Measurements from ENCODE around the gene ATF6.

DNA sequence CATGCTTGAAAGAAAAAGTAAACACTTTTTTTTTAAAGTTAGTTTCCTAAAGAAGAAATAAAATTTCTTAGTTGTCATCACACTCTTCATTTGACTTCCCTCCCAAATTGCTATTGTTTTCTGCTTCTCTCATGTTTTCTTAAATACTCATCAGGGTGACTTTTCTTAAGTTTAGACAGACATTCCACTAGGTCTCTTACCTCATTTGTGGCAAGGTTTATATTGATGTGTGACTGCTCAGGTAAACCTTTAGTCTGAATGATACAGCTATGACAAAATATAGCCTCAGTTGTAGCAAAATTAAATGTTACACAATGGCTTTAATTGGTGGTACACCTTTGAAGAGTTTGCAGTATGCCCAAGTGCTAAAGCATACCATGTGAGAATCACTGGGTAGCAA is 78.6 kb downstream of the ATF6 start:
- TF ChIP-seq MAX (IDR thresholded peaks at IDR 0.05) (no peak), CTCF (IDR thresholded peaks at IDR 0.05) (no peak), EHMT2 (IDR thresholded peaks at IDR 0.05; ENCODE audit: low read depth) (no peak), POLR2A (IDR thresholded peaks at IDR 0.05; ENCODE audit: low read length) (no peak), JUN (IDR thresholded peaks at IDR 0.05) (no peak), EP300 (IDR thresholded peaks at IDR 0.05) (no peak), MAFK (IDR thresholded peaks at IDR 0.05; ENCODE audit: partially characterized antibody) (no peak), REST (IDR thresholded peaks at IDR 0.05) (no peak), HDAC2 (IDR thresholded peaks at IDR 0.05) (no peak), PBX3 (IDR thresholded peaks at IDR 0.05) (no peak), ZNF302 (CRISPR knock-in tag; IDR thresholded peaks at IDR 0.05) (no peak), ESRRA (IDR thresholded peaks at IDR 0.05; ENCODE audit: borderline replicate concordance, low read length) (no peak)
- TF ChIP-seq, protein P1, sequence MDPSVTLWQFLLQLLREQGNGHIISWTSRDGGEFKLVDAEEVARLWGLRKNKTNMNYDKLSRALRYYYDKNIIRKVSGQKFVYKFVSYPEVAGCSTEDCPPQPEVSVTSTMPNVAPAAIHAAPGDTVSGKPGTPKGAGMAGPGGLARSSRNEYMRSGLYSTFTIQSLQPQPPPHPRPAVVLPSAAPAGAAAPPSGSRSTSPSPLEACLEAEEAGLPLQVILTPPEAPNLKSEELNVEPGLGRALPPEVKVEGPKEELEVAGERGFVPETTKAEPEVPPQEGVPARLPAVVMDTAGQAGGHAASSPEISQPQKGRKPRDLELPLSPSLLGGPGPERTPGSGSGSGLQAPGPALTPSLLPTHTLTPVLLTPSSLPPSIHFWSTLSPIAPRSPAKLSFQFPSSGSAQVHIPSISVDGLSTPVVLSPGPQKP (IDR thresholded peaks at IDR 0.05; ENCODE audit: low read depth, low read length) = no peak
